Stimulated activated CD8-positive, alpha-beta memory T cell treated with anti-CD3 and anti-CD28 coated beads, Interleukin-15, amount 100 ng/mL, for 4 hours (primary cell): ENCODE measurements around the gene CDH22.

Experiments
- DNase-seq, 2 donors: peaks; one replicate each; pipeline ENCODE4 v3.0.0-alpha.2; 2020; ENCODE audit warnings: low read depth in 2 of 2

Gene CDH22

GRCh38 chr20:46215913-46216707 lies 92.2 kb downstream of the CDH22 start:
- no peak for DNase-seq

- DNase-seq: no peak
Measured at GRCh38 chr20:46214824-46215488, 93.3 kb downstream of the CDH22 start.

GRCh38 chr20:46213946-46214823 lies 94.1 kb downstream of the CDH22 start:
- no peak for DNase-seq

- no peak for DNase-seq
Measured at GRCh38 chr20:46212876-46213275, 95.4 kb downstream of the CDH22 start.

GRCh38 chr20:46212252-46212651 lies 96.0 kb downstream of the CDH22 start:
- no peak for DNase-seq

GRCh38 chr20:46211331-46211722 lies 97.0 kb downstream of the CDH22 start:
- no peak for DNase-seq

GRCh38 chr20:46210672-46211330 lies 97.5 kb downstream of the CDH22 start:
- no peak for DNase-seq

GRCh38 chr20:46209930-46210671 lies 98.2 kb downstream of the CDH22 start:
- DNase-seq: no peak

- no peak for DNase-seq
Measured at GRCh38 chr20:46207793-46208192, 100.5 kb downstream of the CDH22 start.

GRCh38 chr20:46206992-46207549 lies 101.2 kb downstream of the CDH22 start:
- no peak for DNase-seq

- DNase-seq: no peak
Measured at GRCh38 chr20:46206025-46206424, 102.3 kb downstream of the CDH22 start.

GRCh38 chr20:46205349-46205748 lies 102.9 kb downstream of the CDH22 start:
- DNase-seq: no peak

GRCh38 chr20:46204594-46205186 lies 103.6 kb downstream of the CDH22 start:
- no peak for DNase-seq

GRCh38 chr20:46203510-46203837 lies 104.8 kb downstream of the CDH22 start:
- DNase-seq: no peak

- no peak for DNase-seq
Measured at GRCh38 chr20:46202766-46203509, 105.4 kb downstream of the CDH22 start.

- DNase-seq: no peak
Measured at GRCh38 chr20:46200582-46201570, 107.4 kb downstream of the CDH22 start.

GRCh38 chr20:46199198-46199597 lies 109.1 kb downstream of the CDH22 start:
- DNase-seq: no peak

GRCh38 chr20:46196990-46197389 lies 111.3 kb downstream of the CDH22 start:
- DNase-seq: no peak
